ENCODE data around the gene CD96. TPM values are rescaled to one million over a fixed set of nuclear protein-coding genes. Genes with fewer than 3 reads are reported as not detected.

Gene CD96
- total and polyA plus RNA-seq, 2 donors (not counting 1 experiment from before 2014, with no cell fraction given) = 0.10 TPM; not detected in 1

- no peaks in the 10 kb centered on the region for H4K20me1 ChIP-seq (ENCODE audit: control insufficient read depth, extremely low read depth, insufficient read depth, low read length)
- peak in 1 of 2 donors; percentile 72 for DNase-seq (ENCODE audit: low read depth in 2 of 2)
- no peaks in the 10 kb centered on the region for H3K36me3 ChIP-seq (ENCODE audit: control insufficient read depth, insufficient read depth, low read length)
- no peaks in the 10 kb centered on the region for H3K9me3 ChIP-seq (ENCODE audit: control insufficient read depth, insufficient read depth, low read depth, low read length)
- no peak overlapping the region for H2AFZ ChIP-seq (ENCODE audit: low read length)
- TF ChIP-seq CTCF (conservative IDR thresholded peaks at IDR 0.05 in 1 of 2, IDR thresholded peaks at IDR 0.05 in 1 of 2; ENCODE audit: low read depth in 1 of 2, low read length in 2 of 2) (no peak), EZH2 (IDR thresholded peaks at IDR 0.05; ENCODE audit: low read length, missing control alignments) (no peak)
- H3K9ac ChIP-seq (ENCODE audit: insufficient read depth, low read length) = no peak overlapping the region
- H3K79me2 ChIP-seq (ENCODE audit: control insufficient read depth, insufficient read depth, low read length) = no peaks in the 10 kb centered on the region
- H3K27ac ChIP-seq (ENCODE audit: insufficient read depth, low read length) = no peak overlapping the region
- no peak overlapping the region for H3K4me3 ChIP-seq (replicated peaks in 1 of 4; ENCODE audit: control extremely low read depth in 1 of 4, insufficient read depth in 1 of 4, low read depth in 3 of 4, low read length in 4 of 4)
- peaks cover 8% of the 10 kb centered on the region for H3K4me1 ChIP-seq (ENCODE audit: control insufficient read depth, extremely low read depth, insufficient read depth, low read length)
- H3K4me2 ChIP-seq (ENCODE audit: extremely low read depth, insufficient read depth, low read length) = no peak overlapping the region
- H3K27me3 ChIP-seq (ENCODE audit: control insufficient read depth, insufficient read depth, low read length) = no peaks in the 10 kb centered on the region
These were observed 47.5 kb downstream of the CD96 start for GRCh38 chr3:111589303-111590142.

- no peak overlapping the region for H2AFZ ChIP-seq (ENCODE audit: low read length)
- no peak overlapping the region for H3K9ac ChIP-seq (ENCODE audit: insufficient read depth, low read length)
- TF ChIP-seq EZH2 (IDR thresholded peaks at IDR 0.05; ENCODE audit: low read length, missing control alignments) = no peak
- no peak for TF ChIP-seq CTCF (conservative IDR thresholded peaks at IDR 0.05 in 1 of 2, IDR thresholded peaks at IDR 0.05 in 1 of 2; ENCODE audit: low read depth in 1 of 2, low read length in 2 of 2)
- H4K20me1 ChIP-seq (ENCODE audit: control insufficient read depth, extremely low read depth, insufficient read depth, low read length) = no peaks in the 10 kb centered on the region
- no peak for DNase-seq (ENCODE audit: low read depth in 2 of 2)
- peaks cover 8% of the 10 kb centered on the region for H3K4me1 ChIP-seq (ENCODE audit: control insufficient read depth, extremely low read depth, insufficient read depth, low read length)
- no peaks in the 10 kb centered on the region for H3K27me3 ChIP-seq (ENCODE audit: control insufficient read depth, insufficient read depth, low read length)
- no peaks in the 10 kb centered on the region for H3K9me3 ChIP-seq (ENCODE audit: control insufficient read depth, insufficient read depth, low read depth, low read length)
- no peak overlapping the region for H3K4me3 ChIP-seq (replicated peaks in 1 of 4; ENCODE audit: control extremely low read depth in 1 of 4, insufficient read depth in 1 of 4, low read depth in 3 of 4, low read length in 4 of 4)
- no peaks in the 10 kb centered on the region for H3K79me2 ChIP-seq (ENCODE audit: control insufficient read depth, insufficient read depth, low read length)
- no peak overlapping the region for H3K27ac ChIP-seq (ENCODE audit: insufficient read depth, low read length)
- H3K4me2 ChIP-seq (ENCODE audit: extremely low read depth, insufficient read depth, low read length) = no peak overlapping the region
- no peaks in the 10 kb centered on the region for H3K36me3 ChIP-seq (ENCODE audit: control insufficient read depth, insufficient read depth, low read length)
These were observed 48.1 kb downstream of the CD96 start for GRCh38 chr3:111590143-111590491.

- Histone ChIP-seq H3K9ac (ENCODE audit: insufficient read depth, low read length) (no peak overlapping the region), H3K4me2 (ENCODE audit: extremely low read depth, insufficient read depth, low read length) (no peak overlapping the region), H3K4me3 (replicated peaks in 1 of 4; ENCODE audit: control extremely low read depth in 1 of 4, insufficient read depth in 1 of 4, low read depth in 3 of 4, low read length in 4 of 4) (no peak overlapping the region), H3K36me3 (ENCODE audit: control insufficient read depth, insufficient read depth, low read length) (no peaks in the 10 kb centered on the region), H3K27ac (ENCODE audit: insufficient read depth, low read length) (no peak overlapping the region), H2AFZ (ENCODE audit: low read length) (peak overlapping the region; percentile 58), H3K79me2 (ENCODE audit: control insufficient read depth, insufficient read depth, low read length) (no peaks in the 10 kb centered on the region), H4K20me1 (ENCODE audit: control insufficient read depth, extremely low read depth, insufficient read depth, low read length) (no peaks in the 10 kb centered on the region), H3K9me3 (ENCODE audit: control insufficient read depth, insufficient read depth, low read depth, low read length) (no peaks in the 10 kb centered on the region), H3K27me3 (ENCODE audit: control insufficient read depth, insufficient read depth, low read length) (no peaks in the 10 kb centered on the region), H3K4me1 (ENCODE audit: control insufficient read depth, extremely low read depth, insufficient read depth, low read length) (peaks cover 8% of the 10 kb centered on the region)
- TF ChIP-seq EZH2 (IDR thresholded peaks at IDR 0.05; ENCODE audit: low read length, missing control alignments) (no peak), CTCF (conservative IDR thresholded peaks at IDR 0.05 in 1 of 2, IDR thresholded peaks at IDR 0.05 in 1 of 2; ENCODE audit: low read depth in 1 of 2, low read length in 2 of 2) (no peak)
- peak in 1 of 2 donors; percentile 32 for DNase-seq (ENCODE audit: low read depth in 2 of 2)
These were observed 49.6 kb downstream of the CD96 start for GRCh38 chr3:111591555-111591954.
